SK-N-SH (cell line): ENCODE data around the gene TCF15. TPM values are rescaled to one million over a fixed set of nuclear protein-coding genes. Genes with fewer than 3 reads are reported as not detected.

Experiments used
- CTCF ChIA-PET: fragments of 300-600, 350-600 bp; formaldehyde crosslinking; extraction: SDS; loops from one replicate; lab custom pipeline; 2021; lab: Yijun Ruan, JAX
- POLR2A ChIA-PET: fragments of 350-600 bp; sonication (Branson Sonifier 250); formaldehyde crosslinking; extraction: SDS; loops from one replicate; lab custom pipeline; 2020; ENCODE audit warnings: antibody characterized with exemption, inconsistent platforms; lab: Yijun Ruan, JAX
- DNase-seq: peaks from one replicate; pipeline ENCODE4 v3.0.0; 2012
- H2AFZ ChIP-seq: fragments of 200-600 bp; sonication (generic); 2 replicates; pipeline ENCODE4 v1.8.1; 2016; ENCODE audit warnings: antibody characterized with exemption, mild to moderate bottlenecking, low read depth
- H3F3A ChIP-seq: fragments of 200-600 bp; sonication (generic); replicated peaks from 2 replicates; pipeline ENCODE3; 2016; ENCODE audit warnings: antibody characterized with exemption, mild to moderate bottlenecking; ENCODE audit not compliant: insufficient read depth
- H3K27ac ChIP-seq, 2 experiments: fragments of 200-500 bp in 1 of 2; fragments of 200-600 bp in 1 of 2; sonication (Bioruptor generic) in 1 of 2; sonication (generic), shearing (Covaris generic) in 1 of 2; 2 replicates each; pipeline versions ENCODE4 v1.5.1 to v1.6.1; 2014 to 2016; ENCODE audit warnings: low read depth in 2 of 2, inconsistent platforms in 1 of 2, low read length in 1 of 2, mild to moderate bottlenecking in 1 of 2, mixed read lengths in 1 of 2
- H3K27me3 ChIP-seq: fragments of 200-600 bp; sonication (generic), shearing (Covaris generic); 2 replicates; pipeline ENCODE4 v1.6.1; 2016; ENCODE audit warnings: mixed run types; ENCODE audit not compliant: insufficient read depth
- H3K36me3 ChIP-seq, 2 experiments: fragments of 200-500 bp in 1 of 2; fragments of 200-600 bp in 1 of 2; sonication (Bioruptor generic) in 1 of 2; sonication (generic) in 1 of 2; replicated peaks in 1 of 2; 2 replicates each; pipeline versions ENCODE3 to v1.5.1; 2014 to 2016; ENCODE audit warnings: low read length in 1 of 2, mild to moderate bottlenecking in 1 of 2; ENCODE audit not compliant: insufficient read depth in 2 of 2, control insufficient read depth in 1 of 2
- H3K4me1 ChIP-seq, 2 experiments: fragments of 200-500 bp in 1 of 2; fragments of 200-600 bp in 1 of 2; sonication (Bioruptor generic) in 1 of 2; sonication (generic), shearing (Covaris generic) in 1 of 2; 2 replicates each; pipeline versions ENCODE4 v1.5.1 to v1.6.1; 2014 to 2016; ENCODE audit warnings: low read depth in 1 of 2, low read length in 1 of 2, mixed run types in 1 of 2; ENCODE audit not compliant: insufficient read depth in 2 of 2, control insufficient read depth in 1 of 2
- H3K4me2 ChIP-seq: fragments of 200-600 bp; sonication (generic), shearing (Covaris generic); 2 replicates; pipeline ENCODE4 v1.6.1; 2017; ENCODE audit warnings: mixed run types
- H3K4me3 ChIP-seq, 2 experiments: fragments of 200-500 bp in 1 of 2; fragments of 200-600 bp in 1 of 2; sonication (Bioruptor generic) in 1 of 2; sonication (generic), shearing (Covaris generic) in 1 of 2; 2 replicates each; pipeline versions ENCODE4 v1.5.1 to v1.8.1; 2014 to 2016; ENCODE audit warnings: low read depth in 2 of 2, inconsistent platforms in 1 of 2, low read length in 1 of 2, mild to moderate bottlenecking in 1 of 2, mixed read lengths in 1 of 2, moderate library complexity in 1 of 2
- H3K79me2 ChIP-seq: fragments of 200-600 bp; sonication (generic); 2 replicates; pipeline ENCODE4 v1.8.1; 2017; ENCODE audit warnings: mild to moderate bottlenecking; ENCODE audit not compliant: insufficient read depth
- H3K9ac ChIP-seq: fragments of 200-600 bp; sonication (generic); 2 replicates; pipeline ENCODE4 v1.6.1; 2017; ENCODE audit warnings: mixed run types
- H3K9me2 ChIP-seq: fragments of 200-600 bp; sonication (generic); 2 replicates; pipeline ENCODE4 v1.6.1; 2017; ENCODE audit warnings: mixed run types
- H3K9me3 ChIP-seq: fragments of 200-600 bp; sonication (generic); 2 replicates; pipeline ENCODE4 v1.6.1; 2017; ENCODE audit warnings: mixed run types, mild to moderate bottlenecking, moderate library complexity
- H4K20me1 ChIP-seq: fragments of 200-600 bp; sonication (generic); 2 replicates; pipeline ENCODE4 v1.6.1; 2017; ENCODE audit warnings: mild to moderate bottlenecking, mixed run types; ENCODE audit not compliant: insufficient read depth
- ELF1 ChIP-seq: IDR thresholded peaks from 2 replicates; pipeline ENCODE4 v1.4.0; 2012
- EZH2phosphoT487 ChIP-seq: fragments of 200-600 bp; sonication (generic); IDR thresholded peaks from 2 replicates; pipeline ENCODE4 v1.6.1; 2017; ENCODE audit warnings: low read depth, mixed run types, mild to moderate bottlenecking, antibody characterized with exemption, moderate library complexity, borderline replicate concordance
- FOXJ3 ChIP-seq: sonication (generic); formaldehyde crosslinking; IDR thresholded peaks from 2 replicates; pipeline ENCODE4 v1.5.1; 2020; ENCODE audit warnings: mild to moderate bottlenecking, missing genetic modification reagents
- GATA2 ChIP-seq: sonication (generic); formaldehyde crosslinking; IDR thresholded peaks from 2 replicates; pipeline ENCODE4 v1.5.0; 2020; ENCODE audit warnings: mild to moderate bottlenecking, missing genetic modification reagents
- MAX ChIP-seq: IDR thresholded peaks from 2 replicates; pipeline ENCODE4 v1.4.0; 2012; ENCODE audit warnings: low read depth
- MEF2A ChIP-seq: IDR thresholded peaks from 2 replicates; pipeline ENCODE4 v1.4.0; 2012; ENCODE audit warnings: low read depth, borderline replicate concordance
- MXI1 ChIP-seq: IDR thresholded peaks from 2 replicates; pipeline ENCODE4 v1.6.1; 2012; ENCODE audit warnings: mild to moderate bottlenecking, low read depth, low read length, improper control_type of control experiment
- NFIC ChIP-seq: IDR thresholded peaks from 2 replicates; pipeline ENCODE4 v1.4.0; 2012; ENCODE audit warnings: borderline replicate concordance
- POLR2AphosphoS5 ChIP-seq: IDR thresholded peaks from 2 replicates; pipeline ENCODE4 v1.6.1; 2012; ENCODE audit warnings: low read depth, low read length
- RCOR1 ChIP-seq: fragments of 150-350 bp; IDR thresholded peaks from 2 replicates; pipeline ENCODE4 v1.6.1; 2017; ENCODE audit warnings: antibody characterized with exemption, low read length
- RXRA ChIP-seq: IDR thresholded peaks from 2 replicates; pipeline ENCODE4 v1.4.0; 2012; ENCODE audit warnings: low read depth, mild to moderate bottlenecking, borderline replicate concordance
- TCF12 ChIP-seq: IDR thresholded peaks from 2 replicates; pipeline ENCODE4 v1.4.0; 2012
- WGBS: methylation state at CpG from one replicate; pipeline ENCODE4 v1.1.6; 2017; ENCODE audit warnings: low lambda C conversion rate; 5-methylcytosine and 5-hydroxymethylcytosine counted together
- polyA plus RNA-seq, 3 experiments: library from polyadenylated mRNA; depleted of rRNA; stranded (reverse); fragments of >200 nt; gene quantifications; 2 replicates each; pipeline ENCODE4 v1.2.3, GENCODE V29; 2012
- TF ChIP-seq, protein P1 (sequence below): IDR thresholded peaks from 2 replicates; pipeline ENCODE4; 2012
- TF ChIP-seq, protein P2 (sequence below): IDR thresholded peaks from 2 replicates; pipeline ENCODE4 v1.6.1; 2012; ENCODE audit warnings: mild to moderate bottlenecking, low read depth, low read length, moderate library complexity
- TF ChIP-seq, protein P3 (sequence below): IDR thresholded peaks from 2 replicates; pipeline ENCODE4 v1.4.0; 2012; ENCODE audit warnings: low read depth, borderline replicate concordance

The TCF15 gene
- polyA plus RNA-seq, 1 of the 3 experiments (the other 2 are of a cell fraction), result not detected

DNA sequence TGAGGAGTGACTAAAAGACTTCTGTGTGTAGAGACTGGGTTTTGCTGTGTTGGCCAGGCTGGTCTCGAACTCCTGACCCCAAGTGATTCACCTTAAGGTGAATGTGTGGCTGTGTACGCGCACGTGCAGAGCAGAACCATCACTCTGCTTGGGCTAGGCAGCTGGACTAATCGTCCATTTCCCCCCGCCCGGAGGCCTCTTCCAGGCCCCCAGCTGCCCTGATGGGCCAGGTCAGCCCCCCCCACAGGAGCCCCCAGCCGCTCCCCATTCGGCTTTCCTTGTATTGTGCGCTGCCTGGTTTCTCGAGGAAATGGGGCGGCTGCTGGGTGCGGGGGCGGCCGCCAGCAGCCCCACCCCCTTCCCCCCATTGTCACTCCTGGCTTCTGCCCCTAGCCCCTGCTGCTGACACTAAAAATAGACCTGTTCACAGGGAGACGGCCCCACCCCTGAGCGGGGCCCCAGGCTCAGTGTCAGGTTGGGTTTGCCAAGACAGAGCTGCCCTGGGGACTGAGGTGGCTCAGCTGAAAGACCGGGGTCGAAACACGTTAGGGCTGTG lies 41.9 kb downstream of the TCF15 start:
- 49% methylated on average over 15 of the region's 20 CpGs for WGBS

More for the DNA sequence above, 41.9 kb downstream of the TCF15 start:
- Histone ChIP-seq H3K4me2 (no peak overlapping the region), H3K79me2 (no peaks in the 10 kb centered on the region), H3K27ac (no peak overlapping the region), H3K27me3 (peaks cover 18% of the 10 kb centered on the region; the same call in 1 of the 2 replicates), H3K4me3 (no peak overlapping the region), H3K4me1 (peaks cover 0 to 3% of the 10 kb centered on the region in 2 experiments; a peak in 1 of 4 replicates), H3K36me3 (no peaks in the 10 kb centered on the region), H3K9me3 (no peaks in the 10 kb centered on the region), H2AFZ (no peak overlapping the region), H3F3A (no peaks in the 10 kb centered on the region), H4K20me1 (no peaks in the 10 kb centered on the region), H3K9ac (no peak overlapping the region), H3K9me2 (no peaks in the 10 kb centered on the region)
- TF ChIP-seq RCOR1 (no peak), NFIC (no peak), GATA2 (CRISPR knock-in tag) (no peak), TCF12 (no peak), FOXJ3 (CRISPR knock-in tag) (no peak), EZH2phosphoT487 (no peak), MXI1 (no peak), MEF2A (no peak), POLR2AphosphoS5 (no peak), ELF1 (no peak), RXRA (no peak), MAX (no peak)
- TF ChIP-seq, protein P1, sequence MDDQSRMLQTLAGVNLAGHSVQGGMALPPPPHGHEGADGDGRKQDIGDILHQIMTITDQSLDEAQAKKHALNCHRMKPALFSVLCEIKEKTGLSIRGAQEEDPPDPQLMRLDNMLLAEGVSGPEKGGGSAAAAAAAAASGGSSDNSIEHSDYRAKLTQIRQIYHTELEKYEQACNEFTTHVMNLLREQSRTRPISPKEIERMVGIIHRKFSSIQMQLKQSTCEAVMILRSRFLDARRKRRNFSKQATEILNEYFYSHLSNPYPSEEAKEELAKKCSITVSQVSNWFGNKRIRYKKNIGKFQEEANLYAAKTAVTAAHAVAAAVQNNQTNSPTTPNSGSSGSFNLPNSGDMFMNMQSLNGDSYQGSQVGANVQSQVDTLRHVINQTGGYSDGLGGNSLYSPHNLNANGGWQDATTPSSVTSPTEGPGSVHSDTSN, result no peak
- TF ChIP-seq, protein P2, sequence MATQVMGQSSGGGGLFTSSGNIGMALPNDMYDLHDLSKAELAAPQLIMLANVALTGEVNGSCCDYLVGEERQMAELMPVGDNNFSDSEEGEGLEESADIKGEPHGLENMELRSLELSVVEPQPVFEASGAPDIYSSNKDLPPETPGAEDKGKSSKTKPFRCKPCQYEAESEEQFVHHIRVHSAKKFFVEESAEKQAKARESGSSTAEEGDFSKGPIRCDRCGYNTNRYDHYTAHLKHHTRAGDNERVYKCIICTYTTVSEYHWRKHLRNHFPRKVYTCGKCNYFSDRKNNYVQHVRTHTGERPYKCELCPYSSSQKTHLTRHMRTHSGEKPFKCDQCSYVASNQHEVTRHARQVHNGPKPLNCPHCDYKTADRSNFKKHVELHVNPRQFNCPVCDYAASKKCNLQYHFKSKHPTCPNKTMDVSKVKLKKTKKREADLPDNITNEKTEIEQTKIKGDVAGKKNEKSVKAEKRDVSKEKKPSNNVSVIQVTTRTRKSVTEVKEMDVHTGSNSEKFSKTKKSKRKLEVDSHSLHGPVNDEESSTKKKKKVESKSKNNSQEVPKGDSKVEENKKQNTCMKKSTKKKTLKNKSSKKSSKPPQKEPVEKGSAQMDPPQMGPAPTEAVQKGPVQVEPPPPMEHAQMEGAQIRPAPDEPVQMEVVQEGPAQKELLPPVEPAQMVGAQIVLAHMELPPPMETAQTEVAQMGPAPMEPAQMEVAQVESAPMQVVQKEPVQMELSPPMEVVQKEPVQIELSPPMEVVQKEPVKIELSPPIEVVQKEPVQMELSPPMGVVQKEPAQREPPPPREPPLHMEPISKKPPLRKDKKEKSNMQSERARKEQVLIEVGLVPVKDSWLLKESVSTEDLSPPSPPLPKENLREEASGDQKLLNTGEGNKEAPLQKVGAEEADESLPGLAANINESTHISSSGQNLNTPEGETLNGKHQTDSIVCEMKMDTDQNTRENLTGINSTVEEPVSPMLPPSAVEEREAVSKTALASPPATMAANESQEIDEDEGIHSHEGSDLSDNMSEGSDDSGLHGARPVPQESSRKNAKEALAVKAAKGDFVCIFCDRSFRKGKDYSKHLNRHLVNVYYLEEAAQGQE, result no peak
- TF ChIP-seq, protein P3, sequence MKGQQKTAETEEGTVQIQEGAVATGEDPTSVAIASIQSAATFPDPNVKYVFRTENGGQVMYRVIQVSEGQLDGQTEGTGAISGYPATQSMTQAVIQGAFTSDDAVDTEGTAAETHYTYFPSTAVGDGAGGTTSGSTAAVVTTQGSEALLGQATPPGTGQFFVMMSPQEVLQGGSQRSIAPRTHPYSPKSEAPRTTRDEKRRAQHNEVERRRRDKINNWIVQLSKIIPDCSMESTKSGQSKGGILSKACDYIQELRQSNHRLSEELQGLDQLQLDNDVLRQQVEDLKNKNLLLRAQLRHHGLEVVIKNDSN, result no peak
- no peak for DNase-seq
- CTCF ChIA-PET, result interaction anchor here (0.8 to 9.3 kb wide), 5 partner anchors 9 to 171 kb away, joined by 3 to 150 read pairs (median 8); no protein-coding TSS in a partner anchor
- POLR2A ChIA-PET, result no interaction called here
